Transverse colon (tissue), 4 donors: ENCODE data around the gene CARHSP1. TPM values are rescaled to one million over a fixed set of nuclear protein-coding genes. Genes with fewer than 3 reads are reported as not detected.

Experiments used
- DNase-seq: peaks from one replicate; pipeline ENCODE4 v3.0.0-alpha.2; 2019
- H3K27ac ChIP-seq, 4 donors: fragments of 200-600 bp; sonication (generic); 2 replicates each; pipeline ENCODE4 v1.5.1; 2016 to 2018; ENCODE audit warnings: inconsistent platforms in 4 of 4
- H3K27me3 ChIP-seq: fragments of 200-600 bp; sonication (generic); 2 replicates; pipeline ENCODE4 v1.5.1; 2017; ENCODE audit warnings: inconsistent platforms
- H3K36me3 ChIP-seq, 4 donors: fragments of 200-600 bp; sonication (generic); 2 replicates each; pipeline ENCODE4 v1.5.1; 2017 to 2019; ENCODE audit warnings: inconsistent platforms in 4 of 4
- H3K4me1 ChIP-seq, 4 donors: fragments of 200-600 bp; sonication (generic); 2 replicates each; pipeline ENCODE4 v1.5.1; 2017 to 2020; ENCODE audit warnings: inconsistent platforms in 4 of 4
- H3K4me3 ChIP-seq, 4 donors: fragments of 200-600 bp; sonication (generic); 1 replicate in 1 of 4; 2 replicates in 3 of 4; pipeline versions ENCODE4 v1.5.1 to v1.6.1; 2017 to 2019; ENCODE audit warnings: inconsistent platforms in 4 of 4
- H3K9me3 ChIP-seq, 2 donors: fragments of 200-600 bp; sonication (generic); 2 replicates each; pipeline ENCODE4 v1.5.1; 2017 to 2019; ENCODE audit warnings: inconsistent platforms in 2 of 2
- CTCF ChIP-seq, 5 experiments: fragments of 200-600 bp in 3 of 5; fragments of 450-650 bp in 2 of 5; sonication (generic) in 3 of 5; IDR thresholded peaks; 1 replicate in 2 of 5; 2 replicates in 3 of 5; pipeline ENCODE4 v1.5.1; 2016 to 2017; ENCODE audit warnings: antibody characterized with exemption in 5 of 5, inconsistent platforms in 3 of 5, mild to moderate bottlenecking in 2 of 5, moderate library complexity in 1 of 5
- EP300 ChIP-seq: sonication (generic); formaldehyde crosslinking; IDR thresholded peaks from one replicate; pipeline ENCODE4 v1.6.1; 2017; ENCODE audit warnings: antibody characterized with exemption, low read depth
- POLR2A ChIP-seq: fragments of 450-650 bp; IDR thresholded peaks from one replicate; pipeline ENCODE4 v1.6.1; 2016; ENCODE audit warnings: antibody characterized with exemption, mild to moderate bottlenecking, moderate library complexity
- POLR2AphosphoS5 ChIP-seq, 3 donors: sonication (generic); formaldehyde crosslinking; IDR thresholded peaks; one replicate each; pipeline ENCODE4 v1.6.1; 2016; ENCODE audit warnings: antibody characterized with exemption in 3 of 3
- WGBS, 2 donors: methylation state at CpG; one replicate each; pipeline ENCODE4 v1.1.5; 2018; ENCODE audit warnings: low coverage in 1 of 2; 5-methylcytosine and 5-hydroxymethylcytosine counted together
- in situ Hi-C, 4 donors: fragments of 200-750 bp; cut with MboI; loops; one replicate each; pipeline versions ENCODE4 v1.15.0 to v1.15.1; 2017; ENCODE audit warnings: low sequenced_read_pairs in 3 of 4, low pct_ligation_motif_present in 1 of 4, low pct_unique_long_range_greater_than_20kb in 1 of 4
- intact Hi-C: fragments of 100-400 bp; cut with DNase I; formaldehyde crosslinking; loops from one replicate; pipeline ENCODE4 v1.15.1; 2023; ENCODE audit warnings: low total_unique reads
- total RNA-seq, 4 donors: library from RNA; depleted of rRNA; stranded (reverse); fragments of >200 nt; gene quantifications; one replicate each; pipeline ENCODE4 v1.1.0, GENCODE V29; 2016

Gene CARHSP1
- total RNA-seq, 4 donors from 2014 or later, result 11.6 to 61.7 (median 39.6) TPM

GRCh38 chr16:8907096-8907495 lies 38.3 kb upstream of the CARHSP1 start:
- Histone ChIP-seq H3K9me3 (no peaks in the 10 kb centered on the region), H3K4me3 (no peak overlapping the region), H3K27ac (no peak overlapping the region), H3K36me3 (peaks cover 0 to 76% (median 33%) of the 10 kb centered on the region in 4 donors), H3K27me3 (no peaks in the 10 kb centered on the region), H3K4me1 (peaks cover 0 to 30% (median 16%) of the 10 kb centered on the region in 4 donors)
- TF ChIP-seq EP300 (no peak), CTCF (IDR thresholded peaks at IDR 0.05) (no peak), POLR2A (no peak), POLR2AphosphoS5 (IDR thresholded peaks at IDR 0.05) (no peak)
- in situ Hi-C loops (loop anchor here in 2 of 4 donors (10.0 kb wide), 1 partner anchor 98 kb away; no protein-coding TSS in a partner anchor), intact Hi-C loops (loop anchor here (10.0 kb wide), 1 partner anchor 98 kb away; no protein-coding TSS in a partner anchor)
- DNase-seq, result no peak
- WGBS, 2 donors, result 59 to 81% methylated on average over 2 to 4 of the region's 4 CpGs

GRCh38 chr16:8905795-8906591 lies 37.2 kb upstream of the CARHSP1 start:
- Histone ChIP-seq H3K9me3 (no peaks in the 10 kb centered on the region), H3K4me1 (peaks cover 0 to 19% (median 7%) of the 10 kb centered on the region in 4 donors), H3K27ac (no peak overlapping the region), H3K36me3 (peaks cover 0 to 81% (median 35%) of the 10 kb centered on the region in 4 donors), H3K4me3 (no peak overlapping the region), H3K27me3 (no peaks in the 10 kb centered on the region)
- intact Hi-C loops, result loop anchor here (10.0 kb wide), 1 partner anchor 99 kb away; no protein-coding TSS in a partner anchor
- peak in 1 of 5 experiments; percentile 12 for TF ChIP-seq CTCF (IDR thresholded peaks at IDR 0.05)
- no peak for TF ChIP-seq EP300
- in situ Hi-C loops, result loop anchor here in 2 of 4 donors (10.0 kb wide), 1 partner anchor 99 kb away; no protein-coding TSS in a partner anchor
- DNase-seq, result no peak
- WGBS, 2 donors, result 89 to 90% methylated on average over 10 to 14 of the region's 14 CpGs

- in situ Hi-C loops (loop anchor here in 2 of 4 donors (10.0 kb wide), 1 partner anchor 100 kb away; no protein-coding TSS in a partner anchor), intact Hi-C loops (loop anchor here (10.0 kb wide), 1 partner anchor 100 kb away; no protein-coding TSS in a partner anchor)
- no peaks in the 10 kb centered on the region for H3K9me3 ChIP-seq
- TF ChIP-seq POLR2A (no peak), CTCF (IDR thresholded peaks at IDR 0.05) (peak; percentile 14 to 42 (median 29))
- no peaks in the 10 kb centered on the region for H3K27me3 ChIP-seq
- H3K4me1 ChIP-seq, result peaks cover 0 to 11% (median under 1%) of the 10 kb centered on the region in 4 donors
- H3K27ac ChIP-seq, result no peak overlapping the region
- 63 to 65% methylated on average over 4 to 13 of the region's 13 CpGs for WGBS, 2 donors
- no peak for DNase-seq
- H3K36me3 ChIP-seq, result peaks cover 0 to 80% (median 41%) of the 10 kb centered on the region in 4 donors
- no peak overlapping the region for H3K4me3 ChIP-seq
Observed at GRCh38 chr16:8905168-8905762, 36.5 kb upstream of the CARHSP1 start.

- DNase-seq, result no peak
- no peak overlapping the region for H3K4me3 ChIP-seq
- H3K9me3 ChIP-seq, result no peaks in the 10 kb centered on the region
- in situ Hi-C loops (loop anchor here in 2 of 4 donors (10.0 kb wide), 1 partner anchor 101 kb away; no protein-coding TSS in a partner anchor), intact Hi-C loops (loop anchor here (10.0 kb wide), 1 partner anchor 101 kb away; no protein-coding TSS in a partner anchor)
- no peak overlapping the region for H3K27ac ChIP-seq
- TF ChIP-seq POLR2AphosphoS5 (IDR thresholded peaks at IDR 0.05) (no peak), POLR2A (no peak), EP300 (no peak), CTCF (IDR thresholded peaks at IDR 0.05) (no peak)
- WGBS, 2 donors, result 86 to 100% methylated on average over 1 to 8 of the region's 8 CpGs
- no peaks in the 10 kb centered on the region for H3K27me3 ChIP-seq
- H3K36me3 ChIP-seq, result peaks cover 0 to 92% (median 47%) of the 10 kb centered on the region in 4 donors
- H3K4me1 ChIP-seq, result peaks cover 0 to 8% (median 0%) of the 10 kb centered on the region in 4 donors
Observed at GRCh38 chr16:8904018-8904430, 35.2 kb upstream of the CARHSP1 start.
